ENCODE results near the gene ASCL2. TPM values are rescaled to one million over a fixed set of nuclear protein-coding genes. Genes with fewer than 3 reads are reported as not detected.

ASCL2 gene
- total RNA-seq, 1 experiment from 2014 or later: not detected

GRCh38 chr11:2222451-2222850 lies 47.9 kb downstream of the ASCL2 start:
- no peak for DNase-seq (ENCODE audit: unreplicated experiment)
- intact Hi-C loops (cut with micrococcal nuclease): no loop called here
- Mint-ChIP-seq H3K9me3 (ENCODE audit: unreplicated experiment) (no peaks in the 10 kb centered on the region), H3K4me3 (ENCODE audit: unreplicated experiment) (no peak overlapping the region), H3K27me3 (ENCODE audit: insufficient read depth, unreplicated experiment) (peaks cover 56% of the 10 kb centered on the region), H3K4me1 (ENCODE audit: insufficient read depth, unreplicated experiment) (no peaks in the 10 kb centered on the region), H3K27ac (ENCODE audit: low read depth, unreplicated experiment) (no peak overlapping the region), H3K36me3 (ENCODE audit: insufficient read depth, unreplicated experiment) (no peaks in the 10 kb centered on the region)
- BruUV-seq (replicated peaks): no TSS peak
- ChIA-PET POLR2A (interaction anchor here (0.6 kb wide), 1 partner anchor 130 kb away, joined by 5 read pairs; no protein-coding TSS in a partner anchor), CTCF (interaction anchor here (1.1 kb wide), 1 partner anchor 23 kb away, joined by 4 read pairs; no protein-coding TSS in a partner anchor)
- no peak for TF ChIP-seq CTCF (IDR thresholded peaks at IDR 0.05; ENCODE audit: unreplicated experiment)

GRCh38 chr11:2221591-2221990 lies 48.8 kb downstream of the ASCL2 start:
- POLR2A ChIA-PET: no interaction called here
- BruUV-seq (replicated peaks): no TSS peak

GRCh38 chr11:2221024-2221423 lies 49.4 kb downstream of the ASCL2 start:
- H3K4me3 Mint-ChIP-seq (ENCODE audit: unreplicated experiment): no peak overlapping the region
- H3K4me1 Mint-ChIP-seq (ENCODE audit: insufficient read depth, unreplicated experiment): no peaks in the 10 kb centered on the region
- ChIA-PET POLR2A (no interaction called here), CTCF (no interaction called here)
- H3K9me3 Mint-ChIP-seq (ENCODE audit: unreplicated experiment): no peaks in the 10 kb centered on the region
- H3K36me3 Mint-ChIP-seq (ENCODE audit: insufficient read depth, unreplicated experiment): no peaks in the 10 kb centered on the region
- no peak for TF ChIP-seq CTCF (IDR thresholded peaks at IDR 0.05; ENCODE audit: unreplicated experiment)
- DNase-seq (ENCODE audit: unreplicated experiment): no peak
- H3K27ac Mint-ChIP-seq (ENCODE audit: low read depth, unreplicated experiment): no peak overlapping the region
- intact Hi-C loops (cut with micrococcal nuclease): no loop called here
- BruUV-seq (replicated peaks): no TSS peak
- H3K27me3 Mint-ChIP-seq (ENCODE audit: insufficient read depth, unreplicated experiment): peaks cover 48% of the 10 kb centered on the region

More at GRCh38 chr11:2221591-2221990, 48.8 kb downstream of the ASCL2 start:
- H3K27me3 Mint-ChIP-seq (ENCODE audit: insufficient read depth, unreplicated experiment): peaks cover 48% of the 10 kb centered on the region
- H3K27ac Mint-ChIP-seq (ENCODE audit: low read depth, unreplicated experiment): no peak overlapping the region
- H3K4me1 Mint-ChIP-seq (ENCODE audit: insufficient read depth, unreplicated experiment): no peaks in the 10 kb centered on the region
- H3K4me3 Mint-ChIP-seq (ENCODE audit: unreplicated experiment): no peak overlapping the region
- CTCF ChIA-PET: no interaction called here
- no peak for TF ChIP-seq CTCF (IDR thresholded peaks at IDR 0.05; ENCODE audit: unreplicated experiment)
- H3K36me3 Mint-ChIP-seq (ENCODE audit: insufficient read depth, unreplicated experiment): no peaks in the 10 kb centered on the region
- H3K9me3 Mint-ChIP-seq (ENCODE audit: unreplicated experiment): no peaks in the 10 kb centered on the region
- intact Hi-C loops (cut with micrococcal nuclease): no loop called here
- DNase-seq (ENCODE audit: unreplicated experiment): no peak

GRCh38 chr11:2220173-2220771 lies 50.1 kb downstream of the ASCL2 start:
- Mint-ChIP-seq H3K27me3 (ENCODE audit: insufficient read depth, unreplicated experiment) (peaks cover 48% of the 10 kb centered on the region), H3K27ac (ENCODE audit: low read depth, unreplicated experiment) (no peak overlapping the region), H3K4me3 (ENCODE audit: unreplicated experiment) (no peak overlapping the region), H3K36me3 (ENCODE audit: insufficient read depth, unreplicated experiment) (no peaks in the 10 kb centered on the region), H3K9me3 (ENCODE audit: unreplicated experiment) (no peaks in the 10 kb centered on the region), H3K4me1 (ENCODE audit: insufficient read depth, unreplicated experiment) (no peaks in the 10 kb centered on the region)
- no peak for DNase-seq (ENCODE audit: unreplicated experiment)
- intact Hi-C loops (cut with micrococcal nuclease): no loop called here
- CTCF ChIA-PET: no interaction called here
- POLR2A ChIA-PET: no interaction called here
- TF ChIP-seq CTCF (IDR thresholded peaks at IDR 0.05; ENCODE audit: unreplicated experiment): no peak
- no TSS peak for BruUV-seq (replicated peaks)

Measured in MCF 10A (cell line).